HG02943 (cell line): ENCODE measurements around the gene MRTFB.

Experiments
- ATAC-seq: cut with Tn5 transposase; IDR thresholded peaks from one replicate; pipeline ENCODE4 v1.9.1; 2021; ENCODE audit warnings: mild to moderate bottlenecking, low read depth, moderate library complexity; ENCODE audit not compliant: unreplicated experiment

The MRTFB gene

GRCh38 chr16:14125708-14126107 lies 54.6 kb downstream of the MRTFB start:
- no peak for ATAC-seq

GRCh38 chr16:14128097-14128496 lies 57.0 kb downstream of the MRTFB start:
- no peak for ATAC-seq

- no peak for ATAC-seq
Observed at GRCh38 chr16:14129502-14129901, 58.4 kb downstream of the MRTFB start.

GRCh38 chr16:14131774-14132695 lies 60.9 kb downstream of the MRTFB start:
- no peak for ATAC-seq

GRCh38 chr16:14132696-14133048 lies 61.6 kb downstream of the MRTFB start:
- ATAC-seq, result no peak

- no peak for ATAC-seq
Observed at GRCh38 chr16:14133907-14134306, 62.8 kb downstream of the MRTFB start.

GRCh38 chr16:14135704-14136103 lies 64.6 kb downstream of the MRTFB start:
- ATAC-seq, result no peak

GRCh38 chr16:14139872-14140271 lies 68.8 kb downstream of the MRTFB start:
- no peak for ATAC-seq

- ATAC-seq, result no peak
Observed at GRCh38 chr16:14140923-14141322, 69.8 kb downstream of the MRTFB start.

GRCh38 chr16:14146445-14146844 lies 75.3 kb downstream of the MRTFB start:
- no peak for ATAC-seq

- ATAC-seq, result no peak
Observed at GRCh38 chr16:14148016-14148415, 76.9 kb downstream of the MRTFB start.

GRCh38 chr16:14148569-14148968 lies 77.5 kb downstream of the MRTFB start:
- ATAC-seq, result no peak

- ATAC-seq, result no peak
Observed at GRCh38 chr16:14150796-14151195, 79.7 kb downstream of the MRTFB start.

- ATAC-seq, result no peak
Observed at GRCh38 chr16:14151256-14152030, 80.3 kb downstream of the MRTFB start.

GRCh38 chr16:14155572-14156190 lies 84.6 kb downstream of the MRTFB start:
- no peak for ATAC-seq

- no peak for ATAC-seq
Observed at GRCh38 chr16:14164916-14165662, 94.0 kb downstream of the MRTFB start.

- no peak for ATAC-seq
Observed at GRCh38 chr16:14168146-14168545, 97.0 kb downstream of the MRTFB start.

- ATAC-seq, result no peak
Observed at GRCh38 chr16:14172200-14172809, 101.2 kb downstream of the MRTFB start.

- no peak for ATAC-seq
Observed at GRCh38 chr16:14175086-14175485, 104.0 kb downstream of the MRTFB start.

GRCh38 chr16:14177704-14178103 lies 106.6 kb downstream of the MRTFB start:
- no peak for ATAC-seq
